Measurements from ENCODE around the gene MYO10.

DNA sequence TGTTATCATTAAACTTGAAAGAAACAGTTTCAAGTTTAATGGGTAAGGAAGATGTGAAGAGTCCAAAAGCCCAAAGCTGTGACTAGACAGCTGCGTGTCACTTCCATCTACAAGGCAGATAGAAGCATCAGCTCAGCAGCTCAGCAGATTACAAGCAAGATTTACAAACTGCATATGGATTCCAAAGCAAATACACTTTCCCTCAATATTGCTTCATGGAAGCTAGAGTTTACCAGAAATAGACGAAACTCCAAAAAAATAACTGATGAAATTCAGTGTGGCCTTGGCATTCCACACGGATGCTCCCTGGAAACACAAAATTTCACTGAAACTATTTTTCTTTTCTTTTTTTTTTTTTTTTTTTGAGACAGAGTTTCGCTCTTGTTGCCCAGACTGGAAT, 17.9 kb downstream of the MYO10 start:
- TF ChIP-seq ZNF610 (tag by site-specific recombination; IDR thresholded peaks at IDR 0.05; ENCODE audit: borderline replicate concordance) (no peak), SALL2 (tag by site-specific recombination; IDR thresholded peaks at IDR 0.05; ENCODE audit: borderline replicate concordance) (no peak)
